ENCODE data around the gene ARHGAP19. TPM values are rescaled to one million over a fixed set of nuclear protein-coding genes. Genes with fewer than 3 reads are reported as not detected.

Gene ARHGAP19
- total and polyA plus RNA-seq, 7 donors, result 3.0 to 9.1 (median 6.0) TPM

GRCh38 chr10:97220355-97220754 lies 72.1 kb downstream of the ARHGAP19 start:
- 92 to 97% methylated on average over 3 of the region's 3 CpGs for WGBS, 2 donors
- Histone ChIP-seq H3K36me3 (peaks cover 0 to 18% (median 0%) of the 10 kb centered on the region in 4 donors), H3K4me3 (no peak overlapping the region), H3K27me3 (no peaks in the 10 kb centered on the region), H3K9me3 (no peaks in the 10 kb centered on the region), H3K27ac (no peak overlapping the region), H3K4me1 (no peaks in the 10 kb centered on the region)
- TF ChIP-seq POLR2A (IDR thresholded peaks at IDR 0.05) (no peak), POLR2AphosphoS5 (IDR thresholded peaks at IDR 0.05) (no peak), CTCF (IDR thresholded peaks at IDR 0.05) (no peak), EP300 (IDR thresholded peaks at IDR 0.05) (no peak)
- intact Hi-C loops (cut with DNase I), result no loop called here
- DNase-seq, result no peak

GRCh38 chr10:97217299-97217698 lies 75.1 kb downstream of the ARHGAP19 start:
- H3K27ac ChIP-seq, result no peak overlapping the region
- DNase-seq, result no peak
- TF ChIP-seq POLR2AphosphoS5 (IDR thresholded peaks at IDR 0.05) (no peak), POLR2A (IDR thresholded peaks at IDR 0.05) (no peak), EP300 (IDR thresholded peaks at IDR 0.05) (no peak), CTCF (IDR thresholded peaks at IDR 0.05) (no peak)
- H3K4me3 ChIP-seq, result no peak overlapping the region
- H3K9me3 ChIP-seq, result no peaks in the 10 kb centered on the region
- WGBS, 2 donors, result 62 to 90% methylated on average over 3 of the region's 3 CpGs
- H3K27me3 ChIP-seq, result no peaks in the 10 kb centered on the region
- no peaks in the 10 kb centered on the region for H3K4me1 ChIP-seq
- intact Hi-C loops (cut with DNase I), result no loop called here
- peaks cover 0 to 6% (median 0%) of the 10 kb centered on the region in 4 donors for H3K36me3 ChIP-seq

- TF ChIP-seq POLR2AphosphoS5 (IDR thresholded peaks at IDR 0.05) (no peak), EP300 (IDR thresholded peaks at IDR 0.05) (no peak), CTCF (IDR thresholded peaks at IDR 0.05) (no peak), POLR2A (IDR thresholded peaks at IDR 0.05) (no peak)
- Histone ChIP-seq H3K27ac (no peak overlapping the region), H3K4me1 (no peaks in the 10 kb centered on the region), H3K27me3 (no peaks in the 10 kb centered on the region), H3K9me3 (no peaks in the 10 kb centered on the region), H3K4me3 (no peak overlapping the region), H3K36me3 (peaks cover 0 to 1% (median 0%) of the 10 kb centered on the region in 4 donors)
- no peak for DNase-seq
- intact Hi-C loops (cut with DNase I), result no loop called here
- WGBS, 2 donors, result 93% methylated on average over 15 of the region's 15 CpGs
These were observed 76.7 kb downstream of the ARHGAP19 start for GRCh38 chr10:97215619-97216260.

GRCh38 chr10:97213431-97213830 lies 79.0 kb downstream of the ARHGAP19 start:
- no peaks in the 10 kb centered on the region for H3K9me3 ChIP-seq
- no peaks in the 10 kb centered on the region for H3K27me3 ChIP-seq
- no peak overlapping the region for H3K27ac ChIP-seq
- 49 to 68% methylated on average over 9 of the region's 9 CpGs for WGBS, 2 donors
- peaks cover 0 to 3% (median 0%) of the 10 kb centered on the region in 4 donors for H3K4me1 ChIP-seq
- H3K36me3 ChIP-seq, result no peaks in the 10 kb centered on the region
- H3K4me3 ChIP-seq, result no peak overlapping the region
- DNase-seq, result no peak
- intact Hi-C loops (cut with DNase I), result no loop called here
- TF ChIP-seq POLR2AphosphoS5 (IDR thresholded peaks at IDR 0.05) (no peak), POLR2A (IDR thresholded peaks at IDR 0.05) (no peak), CTCF (IDR thresholded peaks at IDR 0.05) (no peak), EP300 (IDR thresholded peaks at IDR 0.05) (no peak)

GRCh38 chr10:97211229-97211628 lies 81.2 kb downstream of the ARHGAP19 start:
- DNase-seq, result no peak
- intact Hi-C loops (cut with DNase I), result loop anchor here (2.0 kb wide), 1 partner anchor 138 kb away; no protein-coding TSS in a partner anchor
- no peaks in the 10 kb centered on the region for H3K36me3 ChIP-seq

More at GRCh38 chr10:97211229-97211628, 81.2 kb downstream of the ARHGAP19 start:
- Histone ChIP-seq H3K9me3 (no peaks in the 10 kb centered on the region), H3K27ac (no peak overlapping the region), H3K4me3 (no peak overlapping the region), H3K4me1 (peaks cover 0 to 3% (median 0%) of the 10 kb centered on the region in 4 donors), H3K27me3 (no peaks in the 10 kb centered on the region)
- TF ChIP-seq POLR2AphosphoS5 (IDR thresholded peaks at IDR 0.05) (no peak), POLR2A (IDR thresholded peaks at IDR 0.05) (no peak), CTCF (IDR thresholded peaks at IDR 0.05) (no peak), EP300 (IDR thresholded peaks at IDR 0.05) (no peak)
- 89 to 95% methylated on average over 9 of the region's 9 CpGs for WGBS, 2 donors

Data from sigmoid colon (tissue), 7 donors.